ENCODE data around the gene SKAP1.

DNA sequence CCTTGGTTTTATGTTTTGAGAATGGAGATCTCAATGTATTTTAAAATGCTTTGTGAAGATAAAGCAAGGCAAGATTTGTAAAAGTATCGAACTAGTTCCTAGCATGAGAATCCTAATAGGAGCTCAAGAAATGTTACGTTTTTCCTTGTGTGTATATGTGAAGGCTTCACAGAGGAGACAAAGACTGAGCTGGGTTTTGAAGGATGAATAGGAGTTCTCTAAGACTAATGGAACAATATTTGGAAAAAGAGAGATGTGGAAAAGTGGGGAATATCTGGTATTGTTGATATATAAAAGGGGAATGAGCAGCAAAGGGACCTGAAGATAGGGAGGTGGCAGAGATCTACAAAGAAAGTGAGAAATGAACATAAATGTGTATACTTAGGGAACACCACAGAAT lies 195.1 kb downstream of the SKAP1 start:
- TF ChIP-seq, protein P1, sequence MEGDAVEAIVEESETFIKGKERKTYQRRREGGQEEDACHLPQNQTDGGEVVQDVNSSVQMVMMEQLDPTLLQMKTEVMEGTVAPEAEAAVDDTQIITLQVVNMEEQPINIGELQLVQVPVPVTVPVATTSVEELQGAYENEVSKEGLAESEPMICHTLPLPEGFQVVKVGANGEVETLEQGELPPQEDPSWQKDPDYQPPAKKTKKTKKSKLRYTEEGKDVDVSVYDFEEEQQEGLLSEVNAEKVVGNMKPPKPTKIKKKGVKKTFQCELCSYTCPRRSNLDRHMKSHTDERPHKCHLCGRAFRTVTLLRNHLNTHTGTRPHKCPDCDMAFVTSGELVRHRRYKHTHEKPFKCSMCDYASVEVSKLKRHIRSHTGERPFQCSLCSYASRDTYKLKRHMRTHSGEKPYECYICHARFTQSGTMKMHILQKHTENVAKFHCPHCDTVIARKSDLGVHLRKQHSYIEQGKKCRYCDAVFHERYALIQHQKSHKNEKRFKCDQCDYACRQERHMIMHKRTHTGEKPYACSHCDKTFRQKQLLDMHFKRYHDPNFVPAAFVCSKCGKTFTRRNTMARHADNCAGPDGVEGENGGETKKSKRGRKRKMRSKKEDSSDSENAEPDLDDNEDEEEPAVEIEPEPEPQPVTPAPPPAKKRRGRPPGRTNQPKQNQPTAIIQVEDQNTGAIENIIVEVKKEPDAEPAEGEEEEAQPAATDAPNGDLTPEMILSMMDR (IDR thresholded peaks at IDR 0.05; ENCODE audit: insufficient read depth, low read depth, low read length) = no peak
- TF ChIP-seq EZH2 (IDR thresholded peaks at IDR 0.05; ENCODE audit: insufficient read depth, low read length) = no peak
